Esophagus squamous epithelium (tissue), 5 donors: ENCODE measurements around the gene GPR142. TPM values are rescaled to one million over a fixed set of nuclear protein-coding genes. Genes with fewer than 3 reads are reported as not detected.

ENCODE experiments used
- DNase-seq: peaks from one replicate; lab custom pipeline; 2025; lab: John Stamatoyannopoulos, UW
- H3K27ac ChIP-seq, 4 donors: fragments of 200-600 bp; sonication (generic); one replicate each; pipeline ENCODE4 v1.5.1; 2016 to 2019; ENCODE audit warnings: mild to moderate bottlenecking in 1 of 4
- H3K27me3 ChIP-seq, 4 donors: fragments of 200-600 bp; sonication (generic); 1 replicate in 3 of 4; 2 replicates in 1 of 4; pipeline versions ENCODE4 v1.5.1 to v1.6.0; 2017 to 2021; ENCODE audit warnings: antibody characterized with exemption in 1 of 4
- H3K36me3 ChIP-seq, 3 donors: fragments of 200-600 bp; sonication (generic); one replicate each; pipeline ENCODE4 v1.5.1; 2016 to 2019
- H3K4me1 ChIP-seq, 3 donors: fragments of 200-600 bp; sonication (generic); one replicate each; pipeline ENCODE4 v1.5.1; 2017 to 2019
- H3K4me3 ChIP-seq, 4 donors: fragments of 200-600 bp; sonication (generic); 1 replicate in 3 of 4; 2 replicates in 1 of 4; pipeline ENCODE4 v1.5.1; 2016 to 2019; ENCODE audit warnings: mild to moderate bottlenecking in 2 of 4, moderate library complexity in 1 of 4
- H3K9me3 ChIP-seq, 3 donors: fragments of 200-600 bp; sonication (generic); one replicate each; pipeline ENCODE4 v1.5.1; 2016 to 2019
- POLR2A ChIP-seq, 4 donors: fragments of 450-650 bp; IDR thresholded peaks; one replicate each; pipeline ENCODE4 v1.6.1; 2017; ENCODE audit warnings: antibody characterized with exemption in 4 of 4, mild to moderate bottlenecking in 4 of 4, moderate library complexity in 3 of 4
- WGBS, 2 donors: methylation state at CpG; one replicate each; pipeline ENCODE4 v1.1.5; 2018; 5-methylcytosine and 5-hydroxymethylcytosine counted together
- intact Hi-C: fragments of 100-400 bp; cut with DNase I; formaldehyde crosslinking; loops from one replicate; pipeline ENCODE4 v1.15.0; 2022
- total RNA-seq, 4 donors: library from RNA; depleted of rRNA; stranded (reverse); fragments of >200 nt; gene quantifications; one replicate each; pipeline ENCODE4 v1.1.0, GENCODE V29; 2016
- TF ChIP-seq, protein P1 (sequence below), 6 experiments: fragments of 450-650 bp in 4 of 6; fragments of 200-600 bp in 2 of 6; sonication (generic) in 2 of 6; IDR thresholded peaks; one replicate each; pipeline ENCODE4 v1.5.1; 2016 to 2019; ENCODE audit warnings: antibody characterized with exemption in 6 of 6, mild to moderate bottlenecking in 4 of 6, moderate library complexity in 4 of 6
- donor health status: DM: yes; HTN: yes; CAD: no.

Gene GPR142
- total RNA-seq, 4 donors from 2014 or later, result 0.38 TPM; not detected in 3

DNA sequence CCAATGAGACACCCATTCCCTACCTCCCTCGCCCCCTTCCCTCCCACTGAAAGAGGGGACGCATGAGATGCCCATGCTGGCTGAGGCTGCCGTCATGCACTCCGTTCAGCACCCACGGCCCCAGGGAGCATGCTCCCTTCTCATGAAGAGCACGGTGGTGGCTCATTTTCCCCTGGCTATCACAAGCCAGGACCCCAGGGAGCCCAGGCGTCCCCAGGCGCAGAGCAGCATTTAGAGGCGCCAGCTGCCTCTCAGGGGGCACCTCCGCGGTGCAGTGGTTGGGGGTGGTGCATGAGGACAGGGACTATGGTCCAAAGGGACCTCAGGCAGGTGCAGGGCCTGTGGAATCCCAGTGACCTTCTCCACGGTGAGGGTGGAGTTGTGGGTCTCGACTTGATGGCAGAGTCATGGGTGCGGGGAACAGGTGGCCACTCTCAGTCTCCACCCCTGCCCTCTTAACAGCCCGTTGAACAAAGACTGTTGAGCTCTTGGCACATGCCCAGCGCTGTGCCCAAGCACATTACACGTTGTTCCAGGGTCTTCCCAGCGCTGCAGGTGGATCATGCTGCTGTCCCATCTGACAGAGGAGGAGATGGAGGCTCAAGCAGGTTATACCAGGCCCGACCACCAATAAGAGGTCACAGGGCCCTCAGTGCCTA lies 27.6 kb upstream of the GPR142 start:
- H3K4me1 ChIP-seq, result no peaks in the 10 kb centered on the region
- 76 to 81% methylated on average over 6 to 17 of the region's 19 CpGs for WGBS, 2 donors

DNA sequence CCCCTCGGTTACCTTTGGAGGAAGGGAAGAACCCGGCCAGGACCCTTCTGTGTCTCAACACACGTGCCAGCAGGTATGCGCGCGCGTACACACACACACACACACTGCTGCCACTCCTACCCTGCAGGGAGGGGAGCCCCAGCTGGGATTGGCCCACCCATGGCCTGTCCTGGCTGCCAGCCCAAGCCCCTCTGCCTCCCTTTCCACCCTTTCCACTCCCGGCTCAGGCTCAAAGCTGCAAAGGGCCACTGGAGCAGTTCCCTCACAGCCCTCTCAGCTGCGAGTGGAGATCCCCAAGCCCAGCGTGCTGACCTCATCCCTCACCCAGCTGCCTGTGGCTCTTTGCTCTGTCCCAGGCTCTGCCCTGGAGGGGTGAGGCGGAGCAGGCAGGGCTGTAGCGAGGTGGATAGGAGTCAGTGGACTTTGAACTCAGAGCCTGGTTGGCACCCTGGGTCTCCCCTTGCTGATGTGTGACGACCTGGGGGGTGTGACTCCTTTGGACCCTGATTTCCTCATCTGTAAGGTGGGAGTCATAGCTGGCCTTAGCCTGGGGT lies 26.8 kb upstream of the GPR142 start:
- WGBS, 2 donors, result 55 to 67% methylated on average over 3 to 11 of the region's 13 CpGs
- peaks cover 0 to 5% (median 3%) of the 10 kb centered on the region in 3 donors for H3K4me1 ChIP-seq
- H3K36me3 ChIP-seq, result no peaks in the 10 kb centered on the region
- H3K4me3 ChIP-seq, result no peak overlapping the region
- no peak for DNase-seq
- peaks cover 0 to 88% (median 0%) of the 10 kb centered on the region in 4 donors for H3K27me3 ChIP-seq
- TF ChIP-seq, protein P1, sequence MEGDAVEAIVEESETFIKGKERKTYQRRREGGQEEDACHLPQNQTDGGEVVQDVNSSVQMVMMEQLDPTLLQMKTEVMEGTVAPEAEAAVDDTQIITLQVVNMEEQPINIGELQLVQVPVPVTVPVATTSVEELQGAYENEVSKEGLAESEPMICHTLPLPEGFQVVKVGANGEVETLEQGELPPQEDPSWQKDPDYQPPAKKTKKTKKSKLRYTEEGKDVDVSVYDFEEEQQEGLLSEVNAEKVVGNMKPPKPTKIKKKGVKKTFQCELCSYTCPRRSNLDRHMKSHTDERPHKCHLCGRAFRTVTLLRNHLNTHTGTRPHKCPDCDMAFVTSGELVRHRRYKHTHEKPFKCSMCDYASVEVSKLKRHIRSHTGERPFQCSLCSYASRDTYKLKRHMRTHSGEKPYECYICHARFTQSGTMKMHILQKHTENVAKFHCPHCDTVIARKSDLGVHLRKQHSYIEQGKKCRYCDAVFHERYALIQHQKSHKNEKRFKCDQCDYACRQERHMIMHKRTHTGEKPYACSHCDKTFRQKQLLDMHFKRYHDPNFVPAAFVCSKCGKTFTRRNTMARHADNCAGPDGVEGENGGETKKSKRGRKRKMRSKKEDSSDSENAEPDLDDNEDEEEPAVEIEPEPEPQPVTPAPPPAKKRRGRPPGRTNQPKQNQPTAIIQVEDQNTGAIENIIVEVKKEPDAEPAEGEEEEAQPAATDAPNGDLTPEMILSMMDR (IDR thresholded peaks at IDR 0.05), result no peak
- no peak for TF ChIP-seq POLR2A (IDR thresholded peaks at IDR 0.05)
- intact Hi-C loops, result no loop called here
- no peak overlapping the region for H3K27ac ChIP-seq
- no peaks in the 10 kb centered on the region for H3K9me3 ChIP-seq

More for the DNA sequence above, 27.6 kb upstream of the GPR142 start:
- H3K4me3 ChIP-seq, result no peak overlapping the region
- TF ChIP-seq POLR2A (IDR thresholded peaks at IDR 0.05), result no peak
- TF ChIP-seq, protein P1 (IDR thresholded peaks at IDR 0.05), result no peak
- no peaks in the 10 kb centered on the region for H3K36me3 ChIP-seq
- no peak for DNase-seq
- no peaks in the 10 kb centered on the region for H3K9me3 ChIP-seq
- peaks cover 0 to 88% (median 0%) of the 10 kb centered on the region in 4 donors for H3K27me3 ChIP-seq
- intact Hi-C loops, result no loop called here
- H3K27ac ChIP-seq, result no peak overlapping the region

DNA sequence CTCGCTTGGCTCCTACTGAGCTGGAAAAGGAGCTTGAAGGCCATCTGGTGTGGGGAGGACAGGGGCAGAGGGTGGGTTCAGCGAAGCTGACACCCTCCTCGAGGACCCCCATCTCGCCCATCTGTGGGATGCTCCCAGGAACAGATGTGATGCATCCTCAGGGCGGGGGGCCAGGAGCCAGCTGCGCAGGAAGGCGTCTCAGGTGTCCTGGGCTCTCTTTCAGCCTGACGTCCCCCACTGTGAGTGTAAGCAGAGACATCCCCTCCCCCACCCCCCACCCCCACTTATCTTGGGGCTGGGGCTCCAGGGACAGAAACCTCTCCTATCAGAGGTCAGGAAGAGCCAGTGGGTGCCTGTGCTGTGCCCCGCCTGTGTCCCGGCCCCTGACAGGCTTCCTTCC lies 25.1 kb upstream of the GPR142 start:
- no peaks in the 10 kb centered on the region for H3K9me3 ChIP-seq
- intact Hi-C loops, result no loop called here
- WGBS, 2 donors, result 90 to 100% methylated on average over 2 of the region's 10 CpGs

DNA sequence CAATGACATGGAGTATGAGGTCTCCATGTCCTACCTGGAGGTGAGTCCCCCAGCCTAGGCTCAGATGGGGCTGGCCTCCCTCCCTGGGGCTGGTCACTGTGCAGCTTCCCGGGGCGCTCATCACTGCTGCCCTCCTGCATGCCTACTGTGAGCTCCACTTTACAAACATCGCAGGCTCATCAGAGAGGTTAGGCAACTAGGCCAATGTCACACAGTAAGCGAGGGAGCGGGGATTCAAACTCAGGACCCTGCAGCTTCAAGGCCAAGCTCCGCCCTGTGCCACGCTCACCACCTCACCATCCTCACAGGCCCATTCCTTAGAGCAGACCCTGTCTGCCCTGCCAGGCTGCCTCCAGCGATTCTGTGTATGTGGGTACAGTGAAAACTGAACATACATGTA lies 24.2 kb upstream of the GPR142 start:
- Histone ChIP-seq H3K4me1 (peaks cover 0 to 13% (median 7%) of the 10 kb centered on the region in 3 donors), H3K27ac (no peak overlapping the region), H3K36me3 (no peaks in the 10 kb centered on the region), H3K27me3 (peaks cover 0 to 83% (median 0%) of the 10 kb centered on the region in 4 donors), H3K4me3 (no peak overlapping the region), H3K9me3 (no peaks in the 10 kb centered on the region)
- WGBS, 2 donors, result 90% methylated on average over 2 to 5 of the region's 8 CpGs
- intact Hi-C loops, result no loop called here
- no peak for DNase-seq
- TF ChIP-seq POLR2A (IDR thresholded peaks at IDR 0.05), result no peak

More for the DNA sequence above, 25.1 kb upstream of the GPR142 start:
- Histone ChIP-seq H3K27me3 (peaks cover 0 to 85% (median 0%) of the 10 kb centered on the region in 4 donors), H3K4me1 (peaks cover 0 to 13% (median 7%) of the 10 kb centered on the region in 3 donors), H3K27ac (no peak overlapping the region), H3K36me3 (no peaks in the 10 kb centered on the region), H3K4me3 (no peak overlapping the region)
- no peak for DNase-seq
- no peak for TF ChIP-seq POLR2A (IDR thresholded peaks at IDR 0.05)
- TF ChIP-seq, protein P1 (IDR thresholded peaks at IDR 0.05), result no peak

DNA sequence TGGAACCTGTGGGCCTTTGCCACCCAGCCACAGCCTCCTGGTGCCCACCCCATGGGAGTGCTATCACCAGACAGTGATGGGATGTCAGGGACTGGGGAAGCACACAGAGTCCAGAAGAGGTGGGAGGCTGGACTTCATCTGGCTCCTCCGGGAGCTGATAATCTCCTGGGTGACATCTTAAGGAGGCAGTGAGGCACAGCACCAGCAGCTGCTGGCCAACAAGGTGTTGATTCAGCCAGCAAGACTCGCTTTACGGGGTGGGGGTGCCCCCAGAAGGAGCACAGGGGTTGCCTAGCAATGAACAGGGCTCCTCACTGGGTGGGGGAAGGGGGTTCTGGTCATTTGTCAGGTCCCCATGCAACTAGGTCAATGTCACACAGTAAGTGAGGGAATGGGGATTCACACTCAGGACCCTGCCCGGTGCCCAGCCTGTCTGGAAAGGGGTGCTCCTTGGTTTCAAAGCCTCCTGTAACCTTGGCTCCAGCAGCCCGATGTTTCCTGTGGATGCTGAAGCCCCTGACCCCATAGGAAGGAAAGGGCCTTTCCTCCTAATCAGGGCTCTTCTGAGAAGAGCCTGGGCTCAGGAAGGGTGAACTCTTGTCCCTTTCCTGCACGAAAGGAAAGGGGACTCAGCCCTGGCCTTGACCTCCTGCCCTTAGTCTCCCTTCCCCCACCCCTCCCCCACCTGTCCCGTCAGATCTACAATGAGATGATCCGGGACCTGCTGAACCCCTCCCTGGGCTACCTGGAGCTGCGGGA lies 23.6 kb upstream of the GPR142 start:
- peaks cover 0 to 83% (median 0%) of the 10 kb centered on the region in 4 donors for H3K27me3 ChIP-seq
- no peak for TF ChIP-seq POLR2A (IDR thresholded peaks at IDR 0.05)
- TF ChIP-seq, protein P1 (IDR thresholded peaks at IDR 0.05), result no peak
- DNase-seq, result no peak
- no peak overlapping the region for H3K4me3 ChIP-seq
- intact Hi-C loops, result no loop called here
- WGBS, 2 donors, result 67% methylated on average over 5 of the region's 9 CpGs; no CpG with 5 or more reads in 1 of the 2 donors
- no peaks in the 10 kb centered on the region for H3K36me3 ChIP-seq
- H3K27ac ChIP-seq, result no peak overlapping the region
- peaks cover 0 to 13% (median 7%) of the 10 kb centered on the region in 3 donors for H3K4me1 ChIP-seq
- no peaks in the 10 kb centered on the region for H3K9me3 ChIP-seq
